Smooth muscle cell (in vitro differentiated cells): ENCODE data around the gene CEACAM4. TPM values are rescaled to one million over a fixed set of nuclear protein-coding genes. Genes with fewer than 3 reads are reported as not detected.

Experiments used
- DNase-seq: peaks from one replicate; lab custom pipeline; 2025; ENCODE audit not compliant: unreplicated experiment; lab: John Stamatoyannopoulos, UW
- H2AFZ ChIP-seq: fragments of 200-600 bp; sonication (generic); 2 replicates; pipeline ENCODE4 v1.6.0; 2016; ENCODE audit warnings: antibody characterized with exemption, low read depth, mild to moderate bottlenecking
- H3F3A ChIP-seq: fragments of 200-600 bp; sonication (generic); 2 replicates; pipeline ENCODE4 v1.6.0; 2017; ENCODE audit warnings: antibody characterized with exemption, low read depth
- H3K27ac ChIP-seq: fragments of 200-600 bp; sonication (generic); 2 replicates; pipeline ENCODE4 v1.5.1; 2016; ENCODE audit warnings: low read depth, mild to moderate bottlenecking
- H3K27me3 ChIP-seq: fragments of 200-600 bp; sonication (generic); 2 replicates; pipeline ENCODE4 v1.6.1; 2016; ENCODE audit warnings: low read depth, mild to moderate bottlenecking
- H3K36me3 ChIP-seq: fragments of 200-600 bp; sonication (generic); 2 replicates; pipeline ENCODE4 v1.5.1; 2016; ENCODE audit warnings: low read depth
- H3K4me1 ChIP-seq: fragments of 200-600 bp; sonication (generic); 2 replicates; pipeline ENCODE4 v1.5.1; 2016; ENCODE audit warnings: low read depth
- H3K4me2 ChIP-seq: fragments of 200-600 bp; sonication (generic); 2 replicates; pipeline ENCODE4 v1.6.0; 2016; ENCODE audit warnings: mild to moderate bottlenecking
- H3K4me3 ChIP-seq: fragments of 200-600 bp; sonication (generic); 2 replicates; pipeline ENCODE4 v1.5.1; 2016; ENCODE audit warnings: mild to moderate bottlenecking
- H3K79me2 ChIP-seq: fragments of 200-600 bp; sonication (generic); 2 replicates; pipeline ENCODE4 v1.6.0; 2016; ENCODE audit warnings: low read depth, mild to moderate bottlenecking
- H3K9ac ChIP-seq: fragments of 200-600 bp; sonication (generic); 2 replicates; pipeline ENCODE4 v1.6.0; 2016; ENCODE audit warnings: low read depth
- H3K9me3 ChIP-seq: fragments of 200-600 bp; sonication (generic); replicated peaks from 2 replicates; pipeline ENCODE4 v1.5.1; 2016; ENCODE audit warnings: low read depth
- H4K20me1 ChIP-seq: fragments of 200-600 bp; sonication (generic); 2 replicates; pipeline ENCODE4 v1.6.0; 2016; ENCODE audit warnings: low read depth
- CTCF ChIP-seq: fragments of 200-600 bp; sonication (generic); IDR thresholded peaks from 2 replicates; pipeline ENCODE4 v1.5.1; 2017; ENCODE audit warnings: borderline replicate concordance, mild to moderate bottlenecking, antibody characterized with exemption; ENCODE audit not compliant: insufficient read depth, poor library complexity, severe bottlenecking
- whole genome bisulfite sequencing: methylation state at CpG from one replicate; pipeline ENCODE4 v1.1.7; 2016; ENCODE audit warnings: low lambda C conversion rate; 5-methylcytosine and 5-hydroxymethylcytosine counted together
- polyA plus RNA-seq: library from polyadenylated mRNA; unstranded; fragments of >200 nt; fragmentation: Nextera tagmentation; extraction: Ambion mirVana; gene quantifications from 2 replicates; pipeline ENCODE4 v1.2.1, GENCODE V29; 2016
- total RNA-seq: library from RNA; depleted of rRNA; stranded (reverse); fragments of >200 nt; gene quantifications from 2 replicates; pipeline ENCODE4 v1.2.3, GENCODE V29; 2014

The CEACAM4 gene
- total and polyA plus RNA-seq, 2 experiments from 2014 or later = not detected

GRCh38 chr19:41588497-41589209, 38.2 kb downstream of the CEACAM4 start:
- Histone ChIP-seq H3K36me3 (no peaks in the 10 kb centered on the region), H3K27ac (no peak overlapping the region), H3K9ac (no peak overlapping the region), H2AFZ (no peak overlapping the region), H3K79me2 (no peaks in the 10 kb centered on the region), H3K4me3 (no peak overlapping the region), H4K20me1 (no peaks in the 10 kb centered on the region), H3K9me3 (no peaks in the 10 kb centered on the region), H3F3A (no peaks in the 10 kb centered on the region), H3K4me1 (no peaks in the 10 kb centered on the region), H3K27me3 (no peaks in the 10 kb centered on the region), H3K4me2 (no peak overlapping the region)
- no peak for DNase-seq
- TF ChIP-seq CTCF = no peak
- WGBS = 61% methylated on average over 6 of the region's 6 CpGs

- Histone ChIP-seq H2AFZ (no peak overlapping the region), H3F3A (no peaks in the 10 kb centered on the region), H3K4me3 (no peak overlapping the region), H3K27ac (no peak overlapping the region), H3K9ac (no peak overlapping the region), H3K36me3 (no peaks in the 10 kb centered on the region), H3K4me1 (no peaks in the 10 kb centered on the region), H4K20me1 (no peaks in the 10 kb centered on the region), H3K79me2 (no peaks in the 10 kb centered on the region), H3K9me3 (no peaks in the 10 kb centered on the region), H3K27me3 (no peaks in the 10 kb centered on the region), H3K4me2 (no peak overlapping the region)
- DNase-seq = no peak
- 66% methylated on average over 4 of the region's 4 CpGs for WGBS
- no peak for TF ChIP-seq CTCF
Measured at GRCh38 chr19:41587838-41588210, 39.0 kb downstream of the CEACAM4 start.

- H3K36me3 ChIP-seq = no peaks in the 10 kb centered on the region
- no peaks in the 10 kb centered on the region for H3K4me1 ChIP-seq
- H2AFZ ChIP-seq = no peak overlapping the region
- H3K9me3 ChIP-seq = no peaks in the 10 kb centered on the region
- no peak for TF ChIP-seq CTCF
- H3K4me2 ChIP-seq = no peak overlapping the region
- H3K79me2 ChIP-seq = no peaks in the 10 kb centered on the region
- no peak overlapping the region for H3K27ac ChIP-seq
- no peak overlapping the region for H3K9ac ChIP-seq
- no peak for DNase-seq
- H3F3A ChIP-seq = no peaks in the 10 kb centered on the region
- H3K27me3 ChIP-seq = no peaks in the 10 kb centered on the region
- H4K20me1 ChIP-seq = no peaks in the 10 kb centered on the region
- WGBS = 61% methylated on average over 9 of the region's 9 CpGs
- no peak overlapping the region for H3K4me3 ChIP-seq
Measured at GRCh38 chr19:41587101-41587837, 39.6 kb downstream of the CEACAM4 start.
